Measurements from ENCODE around the gene CAMK2D. TPM values are rescaled to one million over a fixed set of nuclear protein-coding genes. Genes with fewer than 3 reads are reported as not detected.

Gene CAMK2D
- total RNA-seq, 1 donor from 2014 or later: 46.1 TPM

DNA sequence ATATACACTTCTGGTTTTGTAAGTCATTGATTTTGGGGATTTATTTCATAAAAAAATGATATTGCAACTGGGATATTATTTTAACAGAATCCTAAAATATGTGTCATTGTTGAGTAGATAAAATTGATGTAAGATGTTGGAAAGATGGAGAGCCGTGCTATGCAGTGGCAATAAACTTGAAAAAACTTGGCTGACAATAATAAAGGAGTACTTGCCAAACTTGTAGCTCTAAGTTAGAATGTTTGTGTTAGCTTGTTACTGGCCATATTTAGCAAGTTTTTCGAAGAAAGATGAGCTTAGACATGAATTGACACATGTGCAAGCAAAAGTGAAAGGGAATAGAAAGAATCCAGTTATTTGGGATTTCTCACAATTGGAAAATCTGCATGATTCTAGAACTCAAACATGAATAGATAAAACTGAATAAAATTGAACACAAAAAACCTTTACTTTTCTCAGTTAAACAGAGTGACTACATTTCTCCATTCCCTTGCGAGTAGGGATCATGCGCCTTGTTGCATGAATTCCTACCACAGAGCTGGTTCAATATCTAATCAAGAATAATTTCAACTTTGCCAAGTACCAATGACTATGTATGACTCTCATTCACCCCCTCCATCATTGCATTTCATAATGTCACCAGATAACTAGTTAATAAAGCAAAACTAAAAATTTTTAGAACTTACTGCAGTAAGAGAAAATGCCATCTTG lies 327.8 kb downstream of the CAMK2D start:
- Histone ChIP-seq H3K4me1 (peaks cover 4% of the 10 kb centered on the region), H3K27me3 (no peaks in the 10 kb centered on the region), H3K27ac (no peak overlapping the region), H3K36me3 (no peaks in the 10 kb centered on the region), H3K9me3 (no peaks in the 10 kb centered on the region), H3K4me3 (no peak overlapping the region)
- no peak for DNase-seq
- intact Hi-C loops (cut with DNase I): no loop called here
- ATAC-seq: no peak
- TF ChIP-seq, protein P1, sequence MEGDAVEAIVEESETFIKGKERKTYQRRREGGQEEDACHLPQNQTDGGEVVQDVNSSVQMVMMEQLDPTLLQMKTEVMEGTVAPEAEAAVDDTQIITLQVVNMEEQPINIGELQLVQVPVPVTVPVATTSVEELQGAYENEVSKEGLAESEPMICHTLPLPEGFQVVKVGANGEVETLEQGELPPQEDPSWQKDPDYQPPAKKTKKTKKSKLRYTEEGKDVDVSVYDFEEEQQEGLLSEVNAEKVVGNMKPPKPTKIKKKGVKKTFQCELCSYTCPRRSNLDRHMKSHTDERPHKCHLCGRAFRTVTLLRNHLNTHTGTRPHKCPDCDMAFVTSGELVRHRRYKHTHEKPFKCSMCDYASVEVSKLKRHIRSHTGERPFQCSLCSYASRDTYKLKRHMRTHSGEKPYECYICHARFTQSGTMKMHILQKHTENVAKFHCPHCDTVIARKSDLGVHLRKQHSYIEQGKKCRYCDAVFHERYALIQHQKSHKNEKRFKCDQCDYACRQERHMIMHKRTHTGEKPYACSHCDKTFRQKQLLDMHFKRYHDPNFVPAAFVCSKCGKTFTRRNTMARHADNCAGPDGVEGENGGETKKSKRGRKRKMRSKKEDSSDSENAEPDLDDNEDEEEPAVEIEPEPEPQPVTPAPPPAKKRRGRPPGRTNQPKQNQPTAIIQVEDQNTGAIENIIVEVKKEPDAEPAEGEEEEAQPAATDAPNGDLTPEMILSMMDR (IDR thresholded peaks at IDR 0.05): no peak

DNA sequence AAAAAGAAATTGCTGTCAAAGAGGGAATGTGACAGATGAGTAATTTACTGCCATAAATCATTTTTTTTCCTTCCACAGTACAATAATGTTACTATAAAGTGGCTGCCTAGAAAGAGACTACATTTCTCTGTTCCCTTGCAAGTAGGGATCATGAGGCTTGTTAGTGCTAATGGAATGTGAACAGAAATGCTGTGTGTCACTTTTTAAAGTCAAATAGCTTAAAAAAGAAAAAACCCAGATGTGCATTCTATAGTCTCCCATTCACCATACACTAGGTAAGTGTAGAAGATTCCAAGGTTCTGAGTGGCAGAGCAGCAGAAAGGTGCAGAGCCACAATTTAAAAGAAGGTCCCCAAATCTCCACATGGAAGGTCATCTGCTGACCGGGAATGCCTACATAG lies 328.4 kb downstream of the CAMK2D start:
- ATAC-seq (no peak), DNase-seq (no peak)
- Histone ChIP-seq H3K9me3 (no peaks in the 10 kb centered on the region), H3K27ac (no peak overlapping the region), H3K27me3 (no peaks in the 10 kb centered on the region), H3K4me3 (no peak overlapping the region), H3K36me3 (no peaks in the 10 kb centered on the region), H3K4me1 (peaks cover 4% of the 10 kb centered on the region)
- TF ChIP-seq, protein P1 (IDR thresholded peaks at IDR 0.05): no peak
- intact Hi-C loops (cut with DNase I): no loop called here

GRCh38 chr4:113423631-113424030 lies 337.9 kb downstream of the CAMK2D start:
- Histone ChIP-seq H3K4me3 (no peak overlapping the region), H3K27me3 (no peaks in the 10 kb centered on the region), H3K27ac (no peak overlapping the region), H3K9me3 (no peaks in the 10 kb centered on the region), H3K36me3 (no peaks in the 10 kb centered on the region), H3K4me1 (no peaks in the 10 kb centered on the region)
- TF ChIP-seq, protein P1 (IDR thresholded peaks at IDR 0.05): no peak
- no peak for ATAC-seq
- DNase-seq: no peak
- intact Hi-C loops (cut with DNase I): no loop called here

DNA sequence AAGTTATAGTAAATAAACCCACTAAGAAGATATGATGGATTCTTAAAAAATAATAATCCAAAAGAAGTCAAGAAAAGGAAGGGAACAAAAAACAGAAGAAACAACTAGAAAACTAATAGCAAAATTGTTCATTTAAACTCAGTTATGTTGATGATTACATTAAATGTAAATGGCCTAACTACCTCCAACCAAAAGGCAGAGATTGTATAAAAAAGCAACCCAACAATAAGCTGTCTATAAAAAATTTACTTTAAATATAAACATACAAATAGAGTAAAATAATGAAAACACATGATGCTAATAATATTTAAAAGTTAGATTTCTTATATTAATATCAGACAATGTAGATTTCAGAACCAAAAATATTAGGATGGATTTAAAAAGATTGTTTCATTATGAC lies 340.6 kb downstream of the CAMK2D start:
- H3K4me1 ChIP-seq: no peaks in the 10 kb centered on the region
- no peaks in the 10 kb centered on the region for H3K27me3 ChIP-seq
- H3K4me3 ChIP-seq: no peak overlapping the region
- H3K36me3 ChIP-seq: no peaks in the 10 kb centered on the region
- H3K27ac ChIP-seq: no peak overlapping the region
- ATAC-seq (no peak), DNase-seq (no peak)
- TF ChIP-seq, protein P1 (IDR thresholded peaks at IDR 0.05): no peak
- H3K9me3 ChIP-seq: no peaks in the 10 kb centered on the region
- intact Hi-C loops (cut with DNase I): no loop called here

GRCh38 chr4:113419631-113420030 lies 341.9 kb downstream of the CAMK2D start:
- Histone ChIP-seq H3K27me3 (no peaks in the 10 kb centered on the region), H3K4me3 (no peak overlapping the region), H3K36me3 (no peaks in the 10 kb centered on the region), H3K4me1 (no peaks in the 10 kb centered on the region), H3K27ac (no peak overlapping the region), H3K9me3 (no peaks in the 10 kb centered on the region)
- ATAC-seq (no peak), DNase-seq (no peak)
- intact Hi-C loops (cut with DNase I): no loop called here
- TF ChIP-seq, protein P1 (IDR thresholded peaks at IDR 0.05): no peak
